HepG2 (cell line): ENCODE measurements around the gene CACNA1C. TPM values are rescaled to one million over a fixed set of nuclear protein-coding genes. Genes with fewer than 3 reads are reported as not detected.

Experiments
- ATAC-seq: fragments of 200-7000 bp; cut with Tn5 transposase; 3 replicates; pipeline ENCODE4 v1.9.1; 2020; ENCODE audit warnings: mild to moderate bottlenecking, moderate library complexity
- BruUV-seq: library from RNA; stranded (reverse); fragments of 400-500 nt; replicated peaks from 2 replicates; lab custom pipeline; 2021; lab: Mats Ljungman, UMichigan
- CTCF ChIA-PET: fragments of 300-600 bp; formaldehyde crosslinking; extraction: SDS; loops from one replicate; lab custom pipeline; 2021; ENCODE audit warnings: low total read pairs, inconsistent platforms, low intra/inter-chr PET ratio; lab: Yijun Ruan, JAX
- POLR2A ChIA-PET: fragments of 350-600 bp; sonication (Branson Sonifier 250); formaldehyde crosslinking; loops from one replicate; lab custom pipeline; 2020; ENCODE audit warnings: antibody characterized with exemption, inconsistent platforms; lab: Yijun Ruan, JAX
- DNase-seq: peaks from one replicate; pipeline ENCODE4 v3.0.0-alpha.2; 2015; ENCODE audit warnings: low spot score
- FAIRE-seq: peaks from 3 replicates; lab custom pipeline; 2011; peaks lifted over from hg19 to GRCh38; lab: Jason Lieb, UNC
- H2AFZ ChIP-seq: one replicate; pipeline ENCODE4 v1.6.1; 2011; ENCODE audit warnings: low read length, inconsistent platforms
- H3K27ac ChIP-seq: fragments of 300-600 bp; 3 replicates; pipeline ENCODE4 v1.8.0; 2011; ENCODE audit warnings: mixed run types, mild to moderate bottlenecking, mixed read lengths, low read length, inconsistent platforms; ENCODE audit not compliant: insufficient read depth; ENCODE audit errors: extremely low read length
- H3K27me3 ChIP-seq, 2 experiments: fragments of 200-600 bp in 1 of 2; 2 replicates in 1 of 2; 3 replicates in 1 of 2; pipeline versions ENCODE4 v1.6.0 to v1.8.0; 2011; ENCODE audit warnings: low read length in 2 of 2, mild to moderate bottlenecking in 2 of 2, moderate library complexity in 2 of 2, inconsistent platforms in 1 of 2; ENCODE audit not compliant: insufficient read depth in 2 of 2, control insufficient read depth in 1 of 2
- H3K36me3 ChIP-seq, 2 experiments: fragments of 200-600 bp in 1 of 2; replicated peaks in 1 of 2; 2 replicates in 1 of 2; 3 replicates in 1 of 2; pipeline versions ENCODE4 v1.5.1 to v1.8.0; 2011; ENCODE audit warnings: low read length in 2 of 2, inconsistent platforms in 1 of 2; ENCODE audit not compliant: insufficient read depth in 2 of 2, control insufficient read depth in 1 of 2
- H3K4me1 ChIP-seq: 2 replicates; pipeline ENCODE4 v1.5.1; 2012; ENCODE audit warnings: low read length, inconsistent platforms; ENCODE audit not compliant: insufficient read depth
- H3K4me2 ChIP-seq: 2 replicates; pipeline ENCODE4 v1.6.0; 2011; ENCODE audit warnings: low read depth, low read length, inconsistent platforms
- H3K4me3 ChIP-seq, 3 experiments: fragments of 200-600 bp in 1 of 3; sonication (generic), shearing (Covaris generic) in 1 of 3; replicated peaks in 1 of 3; 2 replicates each; pipeline ENCODE4 v1.5.1; 2011 to 2016; ENCODE audit warnings: low read length in 3 of 3, inconsistent platforms in 2 of 3, low read depth in 2 of 3, mild to moderate bottlenecking in 2 of 3, control low read depth in 1 of 3, mixed read lengths in 1 of 3; ENCODE audit not compliant: insufficient read depth in 1 of 3
- H3K79me2 ChIP-seq: one replicate; pipeline ENCODE4 v1.6.1; 2011; ENCODE audit warnings: low read length, inconsistent platforms; ENCODE audit not compliant: insufficient read depth
- H3K9ac ChIP-seq: 2 replicates; pipeline ENCODE4 v1.6.0; 2011; ENCODE audit warnings: mild to moderate bottlenecking, low read depth, low read length, inconsistent platforms; ENCODE audit not compliant: insufficient read depth
- H3K9me3 ChIP-seq: 2 replicates; pipeline ENCODE4 v1.5.1; 2012; ENCODE audit warnings: mild to moderate bottlenecking, low read length
- H4K20me1 ChIP-seq: 2 replicates; pipeline ENCODE4 v1.6.0; 2011; ENCODE audit warnings: inconsistent platforms, mild to moderate bottlenecking, low read length, moderate library complexity; ENCODE audit not compliant: insufficient read depth
- BCLAF1 ChIP-seq: fragments of 450-650 bp; IDR thresholded peaks from 2 replicates; pipeline ENCODE4 v1.6.1; 2017; ENCODE audit warnings: mild to moderate bottlenecking
- CREBL2 ChIP-seq: sonication (generic); formaldehyde crosslinking; IDR thresholded peaks from 2 replicates; pipeline ENCODE4 v1.8.1; 2023; ENCODE audit warnings: missing genetic modification reagents, mild to moderate bottlenecking, borderline replicate concordance
- CREM ChIP-seq, 2 experiments: sonication (generic) in 1 of 2; formaldehyde crosslinking in 1 of 2; IDR thresholded peaks; 2 replicates each; pipeline versions ENCODE4 v1.4.0 to v1.6.1; 2016 to 2020; ENCODE audit warnings: antibody characterized with exemption in 1 of 2, mild to moderate bottlenecking in 1 of 2, missing genetic modification reagents in 1 of 2
- CSRNP2 ChIP-seq: sonication (generic); formaldehyde crosslinking; conservative IDR thresholded peaks from 2 replicates; pipeline ENCODE4 v1.8.0; 2022; ENCODE audit warnings: low read depth, missing genetic modification reagents
- E2F5 ChIP-seq: sonication (generic); formaldehyde crosslinking; conservative IDR thresholded peaks from 2 replicates; pipeline ENCODE4 v1.4.0; 2020; ENCODE audit warnings: missing genetic modification reagents
- GPBP1L1 ChIP-seq: sonication (generic); formaldehyde crosslinking; IDR thresholded peaks from 2 replicates; pipeline ENCODE4 v1.5.0; 2020; ENCODE audit warnings: mild to moderate bottlenecking, missing genetic modification reagents
- JUNB ChIP-seq: sonication (generic); formaldehyde crosslinking; IDR thresholded peaks from 2 replicates; pipeline ENCODE4 v1.8.0; 2022; ENCODE audit warnings: missing genetic modification reagents, mild to moderate bottlenecking, borderline replicate concordance
- MXD4 ChIP-seq: IDR thresholded peaks from 2 replicates; pipeline ENCODE4 v1.6.1; 2016; ENCODE audit warnings: mild to moderate bottlenecking, missing biosample characterization, missing genetic modification reagents
- RBM22 ChIP-seq: fragments of 200-400 bp; formaldehyde crosslinking; optimal IDR thresholded peaks from 2 replicates; pipeline ENCODE3; 2017; ENCODE audit warnings: mild to moderate bottlenecking, low read length, moderate library complexity
- THAP7 ChIP-seq: sonication (generic); formaldehyde crosslinking; IDR thresholded peaks from 2 replicates; pipeline ENCODE4 v1.8.1; 2023; ENCODE audit warnings: mild to moderate bottlenecking, missing genetic modification reagents
- ZNF138 ChIP-seq: sonication (generic); formaldehyde crosslinking; IDR thresholded peaks from 2 replicates; pipeline ENCODE4 v1.5.0; 2020; ENCODE audit warnings: mild to moderate bottlenecking, low read depth, missing genetic modification reagents
- ZNF382 ChIP-seq: sonication (generic); formaldehyde crosslinking; IDR thresholded peaks from 2 replicates; pipeline ENCODE4 v1.5.0; 2020; ENCODE audit warnings: missing genetic modification reagents, mild to moderate bottlenecking, borderline replicate concordance
- ZNF619 ChIP-seq: sonication (generic); formaldehyde crosslinking; IDR thresholded peaks from 2 replicates; pipeline ENCODE4 v1.4.0; 2020; ENCODE audit warnings: mild to moderate bottlenecking, missing genetic modification reagents
- ZNF7 ChIP-seq: IDR thresholded peaks from 2 replicates; pipeline ENCODE4 v1.6.1; 2016; ENCODE audit warnings: missing biosample characterization, missing genetic modification reagents
- WGBS: methylation state at CpG from one replicate; pipeline ENCODE4 v1.1.6; 2017; ENCODE audit warnings: low lambda C conversion rate; 5-methylcytosine and 5-hydroxymethylcytosine counted together
- in situ Hi-C: cut with HindIII; loops from 2 replicates; pipeline ENCODE4 v1.10.0; 2017; ENCODE audit warnings: low pct_unique_long_range_greater_than_20kb; ENCODE audit not compliant: extremely low pct_ligation_motif_present
- intact Hi-C: fragments of 100-400 bp; cut with micrococcal nuclease; formaldehyde crosslinking; loops from one replicate; pipeline ENCODE4 v1.10.0; 2022; ENCODE audit not compliant: unreplicated experiment
- polyA plus RNA-seq, 8 experiments: library from polyadenylated mRNA; depleted of rRNA in 3 of 8; stranded (reverse) in 7 of 8; unstranded in 1 of 8; fragments of >200 nt; fragmentation: Illumina TruSeq in 4 of 8; extraction: Trizol in 4 of 8; gene quantifications; 2 replicates each; pipeline versions ENCODE4 v1.2.1 to v1.2.3, GENCODE V29; 2011 to 2016; ENCODE audit warnings: low read depth in 4 of 8, missing spikeins in 1 of 8, mixed read lengths in 1 of 8; ENCODE audit not compliant: insufficient read depth in 1 of 8
- total RNA-seq, 5 experiments: library from RNA; depleted of rRNA; stranded (reverse); fragments of >200 nt; fragmentation: Illumina TruSeq; extraction: Trizol; gene quantifications; 2 replicates each; pipeline ENCODE4 v1.2.3, GENCODE V29; 2016; ENCODE audit warnings: low read depth in 1 of 5

Gene CACNA1C
- total and polyA plus RNA-seq, 2 of the 13 experiments (the other 11 are each of a cell fraction or from before 2014, with no cell fraction given), result not detected

GRCh38 chr12:2125651-2126522 lies 73.1 kb downstream of the CACNA1C start:
- intact Hi-C loops (no loop called here), in situ Hi-C loops (no loop called here)
- Histone ChIP-seq H3K9ac (no peak overlapping the region), H3K4me2 (no peak overlapping the region), H3K79me2 (no peaks in the 10 kb centered on the region), H3K9me3 (no peaks in the 10 kb centered on the region), H3K4me3 (no peak overlapping the region), H3K27me3 (peaks cover 0 to 16% of the 10 kb centered on the region in 2 experiments; a peak in 1 of 5 replicates), H3K4me1 (no peaks in the 10 kb centered on the region), H2AFZ (no peak overlapping the region), H3K36me3 (no peaks in the 10 kb centered on the region), H4K20me1 (no peaks in the 10 kb centered on the region), H3K27ac (no peak overlapping the region)
- no TSS peak for BruUV-seq
- DNase-seq, result no peak
- CTCF ChIA-PET, result no interaction called here
- TF ChIP-seq ZNF138 (CRISPR knock-in tag), result no peak
- TF ChIP-seq CSRNP2 (CRISPR knock-in tag), result no peak
- no peak for TF ChIP-seq GPBP1L1 (CRISPR knock-in tag)
- no peak for TF ChIP-seq ZNF7 (CRISPR knock-in tag)
- TF ChIP-seq CREM (IDR thresholded peaks at IDR 0.05), result no peak
- no peak for TF ChIP-seq CREM (CRISPR knock-in tag; IDR thresholded peaks at IDR 0.05)
- no peak for TF ChIP-seq CREBL2 (CRISPR knock-in tag)
- no peak for TF ChIP-seq ZNF619 (CRISPR knock-in tag)
- no peak for TF ChIP-seq MXD4 (CRISPR knock-in tag)
- TF ChIP-seq JUNB (CRISPR knock-in tag), result no peak
- TF ChIP-seq BCLAF1, result no peak
- TF ChIP-seq THAP7 (CRISPR knock-in tag), result no peak
- no peak for TF ChIP-seq E2F5 (CRISPR knock-in tag)
- TF ChIP-seq RBM22, result no peak
- no peak for TF ChIP-seq ZNF382 (CRISPR knock-in tag)
- ATAC-seq, result no peak
- 68% methylated on average over 11 of the region's 11 CpGs for WGBS
- POLR2A ChIA-PET, result no interaction called here
- no peak for FAIRE-seq
